SU-DHL-6 (cell line): ENCODE measurements around the gene RALGPS1.

Source experiments
- EZH2phosphoT487 ChIP-seq: fragments of 200-600 bp; sonication (generic), shearing (Covaris generic); conservative IDR thresholded peaks from 2 replicates; pipeline ENCODE4 v1.6.1; 2018; ENCODE audit warnings: mild to moderate bottlenecking, antibody characterized with exemption, low read length, moderate library complexity, mixed read lengths
- TF ChIP-seq, protein P1 (sequence below): fragments of 200-600 bp; sonication (generic); IDR thresholded peaks from one replicate; pipeline ENCODE4 v1.5.1; 2017; ENCODE audit warnings: antibody characterized with exemption, mild to moderate bottlenecking, low read length, moderate library complexity; ENCODE audit not compliant: insufficient read depth, poor library complexity, severe bottlenecking

DNA sequence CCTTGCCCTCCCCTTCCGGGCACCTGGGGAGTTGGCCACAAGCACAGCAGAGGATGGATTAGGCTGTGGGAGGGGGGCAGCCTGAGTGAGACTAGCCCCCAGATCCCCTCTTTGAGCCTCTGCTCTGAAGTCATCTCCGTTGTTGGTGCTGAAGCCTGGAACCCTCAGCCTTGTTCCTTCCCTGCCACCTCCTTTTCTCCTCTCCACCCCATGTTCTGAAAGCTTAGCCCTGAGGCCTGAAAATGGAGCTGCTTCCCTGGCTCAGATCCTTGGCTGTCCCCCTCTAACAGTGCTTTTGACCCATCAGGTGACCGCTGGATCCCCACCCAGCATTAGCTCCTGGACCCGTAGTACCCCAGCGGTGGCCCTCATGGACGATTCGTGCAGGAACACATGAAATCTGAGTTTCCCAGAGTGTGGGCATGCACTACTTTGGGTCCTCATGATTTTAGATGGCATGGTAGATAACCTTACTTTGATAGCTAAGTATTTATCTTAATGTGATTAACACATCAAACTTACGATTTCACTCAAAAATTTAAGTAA is 229.4 kb downstream of the RALGPS1 start:
- TF ChIP-seq, protein P1, sequence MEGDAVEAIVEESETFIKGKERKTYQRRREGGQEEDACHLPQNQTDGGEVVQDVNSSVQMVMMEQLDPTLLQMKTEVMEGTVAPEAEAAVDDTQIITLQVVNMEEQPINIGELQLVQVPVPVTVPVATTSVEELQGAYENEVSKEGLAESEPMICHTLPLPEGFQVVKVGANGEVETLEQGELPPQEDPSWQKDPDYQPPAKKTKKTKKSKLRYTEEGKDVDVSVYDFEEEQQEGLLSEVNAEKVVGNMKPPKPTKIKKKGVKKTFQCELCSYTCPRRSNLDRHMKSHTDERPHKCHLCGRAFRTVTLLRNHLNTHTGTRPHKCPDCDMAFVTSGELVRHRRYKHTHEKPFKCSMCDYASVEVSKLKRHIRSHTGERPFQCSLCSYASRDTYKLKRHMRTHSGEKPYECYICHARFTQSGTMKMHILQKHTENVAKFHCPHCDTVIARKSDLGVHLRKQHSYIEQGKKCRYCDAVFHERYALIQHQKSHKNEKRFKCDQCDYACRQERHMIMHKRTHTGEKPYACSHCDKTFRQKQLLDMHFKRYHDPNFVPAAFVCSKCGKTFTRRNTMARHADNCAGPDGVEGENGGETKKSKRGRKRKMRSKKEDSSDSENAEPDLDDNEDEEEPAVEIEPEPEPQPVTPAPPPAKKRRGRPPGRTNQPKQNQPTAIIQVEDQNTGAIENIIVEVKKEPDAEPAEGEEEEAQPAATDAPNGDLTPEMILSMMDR = no peak
- no peak for TF ChIP-seq EZH2phosphoT487
